Sigmoid colon (tissue), 7 donors: ENCODE results near the gene ITSN2. TPM values are rescaled to one million over a fixed set of nuclear protein-coding genes. Genes with fewer than 3 reads are reported as not detected.

Experiments used
- DNase-seq: peaks from one replicate; pipeline ENCODE4 v3.0.0-alpha.2; 2019
- H3K27ac ChIP-seq, 4 donors: fragments of 200-600 bp; sonication (generic); one replicate each; pipeline ENCODE4 v1.5.1; 2016 to 2019; ENCODE audit warnings: mild to moderate bottlenecking in 1 of 4
- H3K27me3 ChIP-seq, 3 donors: fragments of 200-600 bp; sonication (generic); one replicate each; pipeline ENCODE4 v1.5.1; 2019; ENCODE audit warnings: mild to moderate bottlenecking in 1 of 3
- H3K36me3 ChIP-seq, 4 donors: fragments of 200-600 bp; sonication (generic); one replicate each; pipeline ENCODE4 v1.5.1; 2016 to 2019
- H3K4me1 ChIP-seq, 4 donors: fragments of 200-600 bp; sonication (generic); one replicate each; pipeline ENCODE4 v1.5.1; 2017 to 2019
- H3K4me3 ChIP-seq, 4 donors: fragments of 200-600 bp; sonication (generic); one replicate each; pipeline ENCODE4 v1.5.1; 2017 to 2019; ENCODE audit warnings: mild to moderate bottlenecking in 2 of 4, moderate library complexity in 1 of 4
- H3K9me3 ChIP-seq, 4 donors: fragments of 200-600 bp in 3 of 4; sonication (generic) in 3 of 4; one replicate each; pipeline versions ENCODE4 v1.5.1 to v1.6.1; 2013 to 2019
- CTCF ChIP-seq, 4 experiments: fragments of 450-650 bp in 3 of 4; fragments of 200-600 bp in 1 of 4; IDR thresholded peaks; one replicate each; pipeline ENCODE4 v1.5.1; 2016 to 2019; ENCODE audit warnings: antibody characterized with exemption in 4 of 4, mild to moderate bottlenecking in 3 of 4, moderate library complexity in 2 of 4
- EP300 ChIP-seq, 4 donors: sonication (generic); formaldehyde crosslinking; IDR thresholded peaks; one replicate each; pipeline ENCODE4 v1.6.1; 2017; ENCODE audit warnings: antibody characterized with exemption in 4 of 4
- POLR2A ChIP-seq, 2 donors: fragments of 450-650 bp; IDR thresholded peaks; one replicate each; pipeline ENCODE4 v1.6.1; 2016; ENCODE audit warnings: antibody characterized with exemption in 2 of 2, mild to moderate bottlenecking in 2 of 2, moderate library complexity in 2 of 2
- POLR2AphosphoS5 ChIP-seq, 4 donors: sonication (generic); formaldehyde crosslinking; IDR thresholded peaks; one replicate each; pipeline ENCODE4 v1.6.1; 2017; ENCODE audit warnings: antibody characterized with exemption in 4 of 4
- WGBS, 2 donors: extraction: QIAGEN DNeasy Blood & Tissue Kit; methylation state at CpG; one replicate each; pipeline ENCODE4 v1.1.7; 2013; 5-methylcytosine and 5-hydroxymethylcytosine counted together
- intact Hi-C: fragments of 100-400 bp; cut with DNase I; formaldehyde crosslinking; loops from one replicate; pipeline ENCODE4 v1.15.1; 2023
- polyA plus RNA-seq, 3 donors: library from polyadenylated mRNA; stranded (reverse); fragments of 200-250 nt; gene quantifications; one replicate each; pipeline ENCODE4 v1.2.3, GENCODE V29; 2013
- total RNA-seq, 4 donors: library from RNA; depleted of rRNA; stranded (reverse); fragments of >200 nt; gene quantifications; one replicate each; pipeline ENCODE4 v1.1.0, GENCODE V29; 2016
- donor health status: healthy with polysubstance abuse.
- donor health status: Bipolar disorder and iron deficiency.
- donor health status: healthy.

The ITSN2 gene
- total and polyA plus RNA-seq, 7 donors = 19.2 to 73.6 (median 56.0) TPM

DNA sequence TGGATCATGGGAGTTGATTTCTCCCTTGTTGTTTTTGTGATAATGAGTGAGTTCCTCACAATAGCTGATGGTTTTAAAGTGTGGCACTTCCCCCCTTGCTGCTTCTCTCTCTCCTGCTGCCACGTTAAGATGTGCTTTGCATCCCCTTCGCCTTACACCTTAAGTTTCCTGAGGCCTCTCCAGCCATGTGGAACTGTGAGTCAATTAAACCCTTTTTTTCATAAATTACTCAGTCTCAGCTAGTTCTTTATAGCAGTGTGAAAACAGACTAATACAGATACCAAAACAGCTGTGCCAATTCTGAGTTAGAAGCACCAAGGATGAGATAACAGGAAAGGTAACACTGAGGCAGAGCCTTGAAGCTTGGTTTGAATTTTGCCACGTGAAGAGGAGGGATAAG, 44.7 kb downstream of the ITSN2 start:
- peaks cover 0 to 12% (median 3%) of the 10 kb centered on the region in 4 donors for H3K4me1 ChIP-seq
- 64 to 80% methylated on average over 3 of the region's 3 CpGs for WGBS, 2 donors
- H3K9me3 ChIP-seq = no peaks in the 10 kb centered on the region
- no peak for DNase-seq
- no peak for TF ChIP-seq POLR2AphosphoS5 (IDR thresholded peaks at IDR 0.05)
- TF ChIP-seq POLR2A (IDR thresholded peaks at IDR 0.05) = no peak
- TF ChIP-seq EP300 (IDR thresholded peaks at IDR 0.05) = no peak
- TF ChIP-seq CTCF (IDR thresholded peaks at IDR 0.05) = no peak
- H3K36me3 ChIP-seq = peaks cover 0 to 7% (median 0%) of the 10 kb centered on the region in 4 donors
- H3K27ac ChIP-seq = no peak overlapping the region
- H3K4me3 ChIP-seq = no peak overlapping the region
- intact Hi-C loops = no loop called here
- no peaks in the 10 kb centered on the region for H3K27me3 ChIP-seq

DNA sequence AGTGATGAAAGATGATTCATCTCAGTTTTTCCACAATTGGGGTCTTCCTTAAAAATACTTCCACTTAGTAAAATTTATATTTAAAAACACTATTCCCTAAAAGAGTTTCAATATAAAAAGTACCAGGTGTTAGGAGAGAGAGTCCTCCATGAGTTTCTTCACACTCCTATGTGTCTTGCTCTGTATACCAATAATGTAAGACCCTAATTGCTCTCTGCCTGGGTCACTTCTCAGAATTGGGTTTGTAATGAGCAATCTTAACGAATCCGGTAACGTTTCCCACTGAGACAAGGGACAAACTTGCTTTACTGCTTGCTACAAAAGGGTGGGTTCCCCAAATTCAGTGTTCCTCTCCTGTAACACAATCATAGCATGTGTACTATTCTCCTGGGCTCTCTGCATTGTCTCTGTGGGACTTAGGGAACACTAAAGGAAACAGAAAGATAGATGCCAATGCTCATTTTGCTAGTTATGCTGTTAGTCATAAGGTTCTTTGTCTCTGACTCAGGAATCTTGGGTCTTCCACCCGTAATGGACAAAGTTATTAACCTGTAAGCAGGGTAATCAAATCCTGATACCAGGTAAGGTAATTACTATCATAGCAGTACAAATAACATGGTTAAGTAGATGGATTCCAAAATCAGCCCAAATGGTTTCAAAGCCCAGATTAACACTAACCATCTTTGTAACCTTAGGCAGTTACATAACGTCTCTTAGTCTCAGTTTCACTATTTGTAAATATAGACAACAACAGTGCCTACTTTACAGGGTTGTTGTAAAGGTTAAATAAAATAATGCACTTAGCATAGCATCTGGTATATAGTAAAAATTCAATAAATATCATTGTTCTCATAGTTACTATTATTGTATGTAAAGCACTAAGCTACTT, 46.3 kb downstream of the ITSN2 start:
- TF ChIP-seq POLR2A (IDR thresholded peaks at IDR 0.05) = no peak
- Histone ChIP-seq H3K27me3 (no peaks in the 10 kb centered on the region), H3K9me3 (no peaks in the 10 kb centered on the region), H3K36me3 (peaks cover 1 to 23% (median 5%) of the 10 kb centered on the region in 4 donors), H3K4me1 (peaks cover 0 to 12% (median 3%) of the 10 kb centered on the region in 4 donors), H3K27ac (no peak overlapping the region), H3K4me3 (no peak overlapping the region)
- DNase-seq = no peak
- WGBS, 2 donors = 82 to 83% methylated on average over 5 of the region's 5 CpGs
- intact Hi-C loops = no loop called here

GRCh38 chr2:24307961-24308360, 52.4 kb downstream of the ITSN2 start:
- DNase-seq = no peak
- intact Hi-C loops = no loop called here
- WGBS, 2 donors = 88 to 90% methylated on average over 2 of the region's 2 CpGs
- no peak for TF ChIP-seq POLR2AphosphoS5 (IDR thresholded peaks at IDR 0.05)
- TF ChIP-seq POLR2A (IDR thresholded peaks at IDR 0.05) = no peak
- TF ChIP-seq CTCF (IDR thresholded peaks at IDR 0.05) = no peak
- no peak for TF ChIP-seq EP300 (IDR thresholded peaks at IDR 0.05)
- H3K4me1 ChIP-seq = peaks cover 0 to 29% (median 27%) of the 10 kb centered on the region in 4 donors
- peaks cover 3 to 53% (median 6%) of the 10 kb centered on the region in 4 donors for H3K36me3 ChIP-seq
- H3K27ac ChIP-seq = peak overlapping the region in 1 of 4 donors; percentile 8
- no peak overlapping the region for H3K4me3 ChIP-seq
- H3K27me3 ChIP-seq = no peaks in the 10 kb centered on the region
- no peaks in the 10 kb centered on the region for H3K9me3 ChIP-seq

- peak overlapping the region; percentile 72 to 82 (median 78) for H3K27ac ChIP-seq
- peaks cover 0 to 29% (median 27%) of the 10 kb centered on the region in 4 donors for H3K4me1 ChIP-seq
- 68 to 73% methylated on average over 3 of the region's 3 CpGs for WGBS, 2 donors
- intact Hi-C loops = loop anchor here (2.0 to 5.0 kb wide), 2 partner anchors 56 to 78 kb away; partner anchors contain the start of gene ITSN2
- no peaks in the 10 kb centered on the region for H3K27me3 ChIP-seq
- TF ChIP-seq POLR2AphosphoS5 (IDR thresholded peaks at IDR 0.05) = no peak
- TF ChIP-seq CTCF (IDR thresholded peaks at IDR 0.05) = no peak
- TF ChIP-seq POLR2A (IDR thresholded peaks at IDR 0.05) = no peak
- no peak for TF ChIP-seq EP300 (IDR thresholded peaks at IDR 0.05)
- peaks cover 3 to 68% (median 26%) of the 10 kb centered on the region in 4 donors for H3K36me3 ChIP-seq
- H3K9me3 ChIP-seq = no peaks in the 10 kb centered on the region
- no peak for DNase-seq
- H3K4me3 ChIP-seq = no peak overlapping the region
Measured at GRCh38 chr2:24304631-24305030, 55.7 kb downstream of the ITSN2 start.

GRCh38 chr2:24304098-24304497, 56.2 kb downstream of the ITSN2 start:
- 73 to 79% methylated on average over 4 of the region's 4 CpGs for WGBS, 2 donors
- TF ChIP-seq POLR2AphosphoS5 (IDR thresholded peaks at IDR 0.05) (peak; percentile 55 to 83 (median 72)), EP300 (IDR thresholded peaks at IDR 0.05) (peak in 1 of 4 donors; percentile 32), POLR2A (IDR thresholded peaks at IDR 0.05) (no peak)
- peaks cover 3 to 68% (median 27%) of the 10 kb centered on the region in 4 donors for H3K36me3 ChIP-seq
- H3K9me3 ChIP-seq = no peaks in the 10 kb centered on the region
- H3K27me3 ChIP-seq = no peaks in the 10 kb centered on the region
- intact Hi-C loops = loop anchor here (2.0 to 5.0 kb wide), 2 partner anchors 57 to 78 kb away; partner anchors contain the start of gene ITSN2
- DNase-seq = peak; percentile 93
- peak overlapping the region; percentile 72 to 82 (median 78) for H3K27ac ChIP-seq
- peaks cover 0 to 29% (median 27%) of the 10 kb centered on the region in 4 donors for H3K4me1 ChIP-seq
- no peak overlapping the region for H3K4me3 ChIP-seq
